ENCODE measurements around the gene SLX4IP. TPM values are rescaled to one million over a fixed set of nuclear protein-coding genes. Genes with fewer than 3 reads are reported as not detected.

The SLX4IP gene
- total RNA-seq (1 to 10 TPM; 6.2 to 9.5 TPM), polyA plus RNA-seq (1 to 10 TPM; 1.2 to 2.4 TPM)
- long read RNA-seq, donor 1, full-length matches to known transcripts = 1 of 1 reads
- long read RNA-seq, donor 1, partial matches to known transcripts = 0 of 1 reads
- long read RNA-seq, donor 1, other reads (novel, unspliced or antisense) = 0 of 1 reads
- long read RNA-seq, donor 2 = 0 reads
- long read RNA-seq, donor 3, full-length matches to known transcripts = 1 of 1 reads
- long read RNA-seq, donor 3, partial matches to known transcripts = 0 of 1 reads
- long read RNA-seq, donor 3, other reads (novel, unspliced or antisense) = 0 of 1 reads
- long read RNA-seq, donor 4 = 0 reads
- long read RNA-seq, donor 5 = 0 reads

GRCh38 chr20:10434832-10435812, at the start of gene SLX4IP:
TSS of gene SLX4IP (plus strand) at chr20:10435305. CDS start at chr20:10458205, 22,900 bp downstream.
- no peaks in the 10 kb centered on the region for H3K9me3 ChIP-seq (ENCODE audit: control insufficient read depth in 4 of 4, insufficient read depth in 3 of 4, low read length in 3 of 4)
- H3K4me1 ChIP-seq (ENCODE audit: control insufficient read depth in 5 of 5, insufficient read depth in 5 of 5, low read length in 5 of 5) = peaks cover 0 to 19% (median 7%) of the 10 kb centered on the region in 5 donors
- H3K4me3 ChIP-seq = peak within 1 kb of the TSS; percentile 68
- peak within 1 kb of the TSS; percentile 75 to 98 for H3K9ac ChIP-seq (ENCODE audit: insufficient read depth in 1 of 2, low read length in 2 of 2)
- WGBS, 2 donors = 2% methylated on average over 32 of the region's 32 CpGs
- H3K36me3 ChIP-seq (ENCODE audit: control insufficient read depth in 4 of 4, insufficient read depth in 4 of 4, low read length in 4 of 4) = peaks cover 0 to 3% (median 0%) of the 10 kb centered on the region in 4 donors
- TF ChIP-seq CTCF (IDR thresholded peaks at IDR 0.05; ENCODE audit: control extremely low read depth, extremely low read depth) = no peak
- DNase-seq (peak; percentile 95 to 99 (median 99)), ATAC-seq (ENCODE audit: insufficient read depth, low FRiP score) (peak; percentile 85)
- peak within 1 kb of the TSS; percentile 90 to 95 for H3K27ac ChIP-seq (ENCODE audit: low read depth in 1 of 2, low read length in 1 of 2)
- no peaks in the 10 kb centered on the region for H3K27me3 ChIP-seq (ENCODE audit: control insufficient read depth in 3 of 3, insufficient read depth in 3 of 3, low read length in 2 of 3)

GRCh38 chr20:10385850-10386544, 49.1 kb upstream of the SLX4IP start:
- Histone ChIP-seq H3K27ac (ENCODE audit: low read depth in 1 of 2, low read length in 1 of 2) (no peak overlapping the region), H3K9ac (ENCODE audit: insufficient read depth in 1 of 2, low read length in 2 of 2) (no peak overlapping the region), H3K9me3 (ENCODE audit: control insufficient read depth in 4 of 4, insufficient read depth in 3 of 4, low read length in 3 of 4) (peaks cover 0 to 3% (median under 1%) of the 10 kb centered on the region in 4 donors), H3K36me3 (ENCODE audit: control insufficient read depth in 4 of 4, insufficient read depth in 4 of 4, low read length in 4 of 4) (no peaks in the 10 kb centered on the region), H3K4me1 (ENCODE audit: control insufficient read depth in 5 of 5, insufficient read depth in 5 of 5, low read length in 5 of 5) (peaks cover 0 to 11% (median 0%) of the 10 kb centered on the region in 5 donors), H3K4me3 (no peak overlapping the region), H3K27me3 (ENCODE audit: control insufficient read depth in 3 of 3, insufficient read depth in 3 of 3, low read length in 2 of 3) (no peaks in the 10 kb centered on the region)
- DNase-seq (peak in 2 of 3 donors; percentile 48 to 63), ATAC-seq (ENCODE audit: insufficient read depth, low FRiP score) (peak; percentile 6)
- no peak for TF ChIP-seq CTCF (IDR thresholded peaks at IDR 0.05; ENCODE audit: control extremely low read depth, extremely low read depth)
- 45 to 65% methylated on average over 4 of the region's 4 CpGs for WGBS, 2 donors

GRCh38 chr20:10387686-10388085, 47.4 kb upstream of the SLX4IP start:
- WGBS, 2 donors = 80 to 82% methylated on average over 4 of the region's 4 CpGs
- TF ChIP-seq CTCF (IDR thresholded peaks at IDR 0.05; ENCODE audit: control extremely low read depth, extremely low read depth) = no peak
- ATAC-seq (ENCODE audit: insufficient read depth, low FRiP score) = no peak

More at GRCh38 chr20:10387686-10388085, 47.4 kb upstream of the SLX4IP start:
- no peaks in the 10 kb centered on the region for H3K27me3 ChIP-seq (ENCODE audit: control insufficient read depth in 3 of 3, insufficient read depth in 3 of 3, low read length in 2 of 3)
- peaks cover 0 to 11% (median 0%) of the 10 kb centered on the region in 5 donors for H3K4me1 ChIP-seq (ENCODE audit: control insufficient read depth in 5 of 5, insufficient read depth in 5 of 5, low read length in 5 of 5)
- DNase-seq = peak in 1 of 3 donors; percentile 11
- peaks cover 0 to 3% (median under 1%) of the 10 kb centered on the region in 4 donors for H3K9me3 ChIP-seq (ENCODE audit: control insufficient read depth in 4 of 4, insufficient read depth in 3 of 4, low read length in 3 of 4)
- no peaks in the 10 kb centered on the region for H3K36me3 ChIP-seq (ENCODE audit: control insufficient read depth in 4 of 4, insufficient read depth in 4 of 4, low read length in 4 of 4)
- no peak overlapping the region for H3K27ac ChIP-seq (ENCODE audit: low read depth in 1 of 2, low read length in 1 of 2)
- H3K4me3 ChIP-seq = no peak overlapping the region
- H3K9ac ChIP-seq (ENCODE audit: insufficient read depth in 1 of 2, low read length in 2 of 2) = no peak overlapping the region
